22Rv1 (cell line): ENCODE results near the gene RALGPS1.

ENCODE experiments used
- CTCF ChIP-seq: fragments of 450-650 bp; IDR thresholded peaks from 2 replicates; pipeline ENCODE4 v1.5.1; 2017; ENCODE audit warnings: mild to moderate bottlenecking
- ZFX ChIP-seq: fragments of 450-650 bp; IDR thresholded peaks from 2 replicates; pipeline ENCODE4 v1.6.1; 2017; ENCODE audit warnings: antibody characterized with exemption, borderline replicate concordance

- TF ChIP-seq CTCF (no peak), ZFX (no peak)
Observed at GRCh38 chr9:126906091-126906490, 8.5 kb upstream of the RALGPS1 start.
